K562 (cell line): ENCODE results near the gene TEX261.

Source experiments
- ATF1 ChIP-seq, 2 experiments: fragments of 450-650 bp in 1 of 2; IDR thresholded peaks; 2 replicates each; pipeline ENCODE4 v1.6.1; 2016; ENCODE audit warnings: missing compliant biosample characterization in 1 of 2, missing genetic modification characterization in 1 of 2
- CREB1 ChIP-seq, 2 experiments: sonication (generic) in 1 of 2; formaldehyde crosslinking in 1 of 2; IDR thresholded peaks; 2 replicates each; pipeline versions ENCODE4 v1.6.1 to v1.8.0; 2012 to 2022; ENCODE audit warnings: inconsistent platforms in 1 of 2, mild to moderate bottlenecking in 1 of 2, missing genetic modification reagents in 1 of 2, moderate library complexity in 1 of 2
- CTCF ChIP-seq, 3 experiments: IDR thresholded peaks in 2 of 3; conservative IDR thresholded peaks in 1 of 3; 2 replicates each; pipeline ENCODE4 v1.5.1; 2011 to 2012; ENCODE audit warnings: low read length in 3 of 3, mild to moderate bottlenecking in 3 of 3, control low read depth in 2 of 3, improper control_type of control experiment in 1 of 3, inconsistent platforms in 1 of 3, low read depth in 1 of 3, mixed read lengths in 1 of 3, moderate library complexity in 1 of 3; ENCODE audit not compliant: insufficient read depth in 2 of 3
- ETV6 ChIP-seq, 3 experiments: fragments of 150-350 bp in 1 of 3; sonication (generic) in 1 of 3; formaldehyde crosslinking in 1 of 3; IDR thresholded peaks; 2 replicates each; pipeline versions ENCODE4 v1.6.1 to v1.8.0; 2014 to 2022; ENCODE audit warnings: borderline replicate concordance in 2 of 3, low read depth in 2 of 3, antibody characterized with exemption in 1 of 3, low read length in 1 of 3, mild to moderate bottlenecking in 1 of 3, missing genetic modification reagents in 1 of 3
- FOXM1 ChIP-seq, 2 experiments: fragments of 450-650 bp in 1 of 2; sonication (generic) in 1 of 2; formaldehyde crosslinking in 1 of 2; IDR thresholded peaks; 2 replicates each; pipeline versions ENCODE4 v1.6.1 to v1.9.0; 2017 to 2022; ENCODE audit warnings: low read depth in 2 of 2, mild to moderate bottlenecking in 2 of 2, missing genetic modification reagents in 1 of 2, moderate library complexity in 1 of 2
- GATA2 ChIP-seq: sonication (generic); formaldehyde crosslinking; IDR thresholded peaks from 2 replicates; pipeline ENCODE4 v1.4.0; 2020; ENCODE audit warnings: mild to moderate bottlenecking, missing genetic modification reagents
- RAD21 ChIP-seq, 2 experiments: fragments of 250-450 bp in 1 of 2; fragments of 450-650 bp in 1 of 2; sonication (Bioruptor Pico) in 1 of 2; formaldehyde crosslinking in 1 of 2; IDR thresholded peaks in 1 of 2; conservative IDR thresholded peaks in 1 of 2; 2 replicates each; pipeline versions ENCODE4 v1.4.0 to v1.8.0; 2020 to 2022; ENCODE audit warnings: mild to moderate bottlenecking in 2 of 2, moderate library complexity in 1 of 2
- RFX5 ChIP-seq: IDR thresholded peaks from 2 replicates; pipeline ENCODE4 v1.6.1; 2011; ENCODE audit warnings: low read depth, mild to moderate bottlenecking, improper control_type of control experiment, low read length
- TEAD4 ChIP-seq, 2 experiments: sonication (generic) in 1 of 2; formaldehyde crosslinking in 1 of 2; IDR thresholded peaks; 2 replicates each; pipeline versions ENCODE4 v1.6.1 to v1.8.0; 2012 to 2022; ENCODE audit warnings: borderline replicate concordance in 1 of 2, inconsistent platforms in 1 of 2, low read length in 1 of 2, mild to moderate bottlenecking in 1 of 2, missing genetic modification reagents in 1 of 2
- UBTF ChIP-seq, 2 experiments: IDR thresholded peaks; 2 replicates each; pipeline ENCODE4 v1.6.1; 2012; ENCODE audit warnings: improper control_type of control experiment in 2 of 2, low read depth in 2 of 2, low read length in 2 of 2, borderline replicate concordance in 1 of 2
- ZNF232 ChIP-seq: sonication (generic); formaldehyde crosslinking; IDR thresholded peaks from 2 replicates; pipeline ENCODE4 v1.8.0; 2022; ENCODE audit warnings: mild to moderate bottlenecking, missing genetic modification reagents
- ZNF274 ChIP-seq: IDR thresholded peaks from 2 replicates; pipeline ENCODE4 v1.6.1; 2011; ENCODE audit warnings: low read depth, mild to moderate bottlenecking, low read length, moderate library complexity, borderline replicate concordance
- ZNF707 ChIP-seq: fragments of 250-450 bp; sonication (Bioruptor Pico); conservative IDR thresholded peaks from 2 replicates; pipeline ENCODE4 v1.8.0; 2022; ENCODE audit warnings: inconsistent platforms, mild to moderate bottlenecking, moderate library complexity
- ZZZ3 ChIP-seq: fragments of 450-650 bp; IDR thresholded peaks from 2 replicates; pipeline ENCODE4 v1.6.1; 2016; ENCODE audit warnings: antibody characterized with exemption, mild to moderate bottlenecking, moderate library complexity

- TF ChIP-seq CTCF (IDR thresholded peaks at IDR 0.05 in 2 of 3, conservative IDR thresholded peaks at IDR 0.05 in 1 of 3; ENCODE audit: insufficient read depth in 2 of 3, low read depth in 1 of 3, low read length in 3 of 3) (no peak), ETV6 (IDR thresholded peaks at IDR 0.05; ENCODE audit: borderline replicate concordance in 1 of 2, low read depth in 2 of 2, low read length in 1 of 2) (no peak), ETV6 (CRISPR knock-in tag; IDR thresholded peaks at IDR 0.05; ENCODE audit: borderline replicate concordance) (no peak), GATA2 (no peak), FOXM1 (IDR thresholded peaks at IDR 0.05; ENCODE audit: low read depth) (no peak), FOXM1 (CRISPR knock-in tag; IDR thresholded peaks at IDR 0.05; ENCODE audit: low read depth) (no peak), ATF1 (CRISPR knock-in tag; IDR thresholded peaks at IDR 0.05) (no peak), ATF1 (tag; IDR thresholded peaks at IDR 0.05) (no peak), RFX5 (no peak), ZNF274 (no peak), RAD21 (CRISPR knock-in tag; conservative IDR thresholded peaks at IDR 0.05 in 1 of 2, IDR thresholded peaks at IDR 0.05 in 1 of 2) (no peak), TEAD4 (IDR thresholded peaks at IDR 0.05; ENCODE audit: low read length) (no peak), TEAD4 (CRISPR knock-in tag; IDR thresholded peaks at IDR 0.05; ENCODE audit: borderline replicate concordance) (no peak), CREB1 (IDR thresholded peaks at IDR 0.05) (no peak), CREB1 (CRISPR knock-in tag; IDR thresholded peaks at IDR 0.05) (no peak), ZNF707 (CRISPR knock-in tag) (no peak), ZZZ3 (no peak), UBTF (IDR thresholded peaks at IDR 0.05; ENCODE audit: borderline replicate concordance in 1 of 2, low read depth in 2 of 2, low read length in 2 of 2) (no peak), ZNF232 (CRISPR knock-in tag) (no peak)
These were observed 51.3 kb downstream of the TEX261 start for GRCh38 chr2:70943205-70943871.
